ENCODE data around the gene TNFRSF12A.

DNA sequence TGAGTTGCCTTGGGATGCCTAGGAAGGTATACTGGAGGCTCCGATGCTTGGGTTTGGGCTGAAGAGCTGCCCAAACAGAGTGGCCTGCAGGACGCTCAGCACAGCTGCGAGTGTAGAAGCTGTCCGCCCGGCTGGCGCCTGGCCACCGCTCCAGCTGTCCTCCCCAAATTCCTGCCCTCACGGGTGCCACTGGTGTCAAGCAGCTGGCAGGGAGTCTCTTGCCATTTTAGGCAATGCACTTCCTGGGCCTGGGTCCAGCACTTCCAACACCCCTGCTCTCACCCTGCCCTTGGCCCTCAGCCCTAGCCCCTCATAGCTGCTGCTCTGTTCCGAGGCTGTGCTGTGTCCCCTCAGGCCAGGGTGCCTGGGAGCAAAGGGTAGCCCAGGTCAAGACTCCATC lies 34.7 kb upstream of the TNFRSF12A start:
- TF ChIP-seq, protein P1, sequence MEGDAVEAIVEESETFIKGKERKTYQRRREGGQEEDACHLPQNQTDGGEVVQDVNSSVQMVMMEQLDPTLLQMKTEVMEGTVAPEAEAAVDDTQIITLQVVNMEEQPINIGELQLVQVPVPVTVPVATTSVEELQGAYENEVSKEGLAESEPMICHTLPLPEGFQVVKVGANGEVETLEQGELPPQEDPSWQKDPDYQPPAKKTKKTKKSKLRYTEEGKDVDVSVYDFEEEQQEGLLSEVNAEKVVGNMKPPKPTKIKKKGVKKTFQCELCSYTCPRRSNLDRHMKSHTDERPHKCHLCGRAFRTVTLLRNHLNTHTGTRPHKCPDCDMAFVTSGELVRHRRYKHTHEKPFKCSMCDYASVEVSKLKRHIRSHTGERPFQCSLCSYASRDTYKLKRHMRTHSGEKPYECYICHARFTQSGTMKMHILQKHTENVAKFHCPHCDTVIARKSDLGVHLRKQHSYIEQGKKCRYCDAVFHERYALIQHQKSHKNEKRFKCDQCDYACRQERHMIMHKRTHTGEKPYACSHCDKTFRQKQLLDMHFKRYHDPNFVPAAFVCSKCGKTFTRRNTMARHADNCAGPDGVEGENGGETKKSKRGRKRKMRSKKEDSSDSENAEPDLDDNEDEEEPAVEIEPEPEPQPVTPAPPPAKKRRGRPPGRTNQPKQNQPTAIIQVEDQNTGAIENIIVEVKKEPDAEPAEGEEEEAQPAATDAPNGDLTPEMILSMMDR (tag by site-specific recombination; IDR thresholded peaks at IDR 0.05), result no peak
- TF ChIP-seq, protein P2, sequence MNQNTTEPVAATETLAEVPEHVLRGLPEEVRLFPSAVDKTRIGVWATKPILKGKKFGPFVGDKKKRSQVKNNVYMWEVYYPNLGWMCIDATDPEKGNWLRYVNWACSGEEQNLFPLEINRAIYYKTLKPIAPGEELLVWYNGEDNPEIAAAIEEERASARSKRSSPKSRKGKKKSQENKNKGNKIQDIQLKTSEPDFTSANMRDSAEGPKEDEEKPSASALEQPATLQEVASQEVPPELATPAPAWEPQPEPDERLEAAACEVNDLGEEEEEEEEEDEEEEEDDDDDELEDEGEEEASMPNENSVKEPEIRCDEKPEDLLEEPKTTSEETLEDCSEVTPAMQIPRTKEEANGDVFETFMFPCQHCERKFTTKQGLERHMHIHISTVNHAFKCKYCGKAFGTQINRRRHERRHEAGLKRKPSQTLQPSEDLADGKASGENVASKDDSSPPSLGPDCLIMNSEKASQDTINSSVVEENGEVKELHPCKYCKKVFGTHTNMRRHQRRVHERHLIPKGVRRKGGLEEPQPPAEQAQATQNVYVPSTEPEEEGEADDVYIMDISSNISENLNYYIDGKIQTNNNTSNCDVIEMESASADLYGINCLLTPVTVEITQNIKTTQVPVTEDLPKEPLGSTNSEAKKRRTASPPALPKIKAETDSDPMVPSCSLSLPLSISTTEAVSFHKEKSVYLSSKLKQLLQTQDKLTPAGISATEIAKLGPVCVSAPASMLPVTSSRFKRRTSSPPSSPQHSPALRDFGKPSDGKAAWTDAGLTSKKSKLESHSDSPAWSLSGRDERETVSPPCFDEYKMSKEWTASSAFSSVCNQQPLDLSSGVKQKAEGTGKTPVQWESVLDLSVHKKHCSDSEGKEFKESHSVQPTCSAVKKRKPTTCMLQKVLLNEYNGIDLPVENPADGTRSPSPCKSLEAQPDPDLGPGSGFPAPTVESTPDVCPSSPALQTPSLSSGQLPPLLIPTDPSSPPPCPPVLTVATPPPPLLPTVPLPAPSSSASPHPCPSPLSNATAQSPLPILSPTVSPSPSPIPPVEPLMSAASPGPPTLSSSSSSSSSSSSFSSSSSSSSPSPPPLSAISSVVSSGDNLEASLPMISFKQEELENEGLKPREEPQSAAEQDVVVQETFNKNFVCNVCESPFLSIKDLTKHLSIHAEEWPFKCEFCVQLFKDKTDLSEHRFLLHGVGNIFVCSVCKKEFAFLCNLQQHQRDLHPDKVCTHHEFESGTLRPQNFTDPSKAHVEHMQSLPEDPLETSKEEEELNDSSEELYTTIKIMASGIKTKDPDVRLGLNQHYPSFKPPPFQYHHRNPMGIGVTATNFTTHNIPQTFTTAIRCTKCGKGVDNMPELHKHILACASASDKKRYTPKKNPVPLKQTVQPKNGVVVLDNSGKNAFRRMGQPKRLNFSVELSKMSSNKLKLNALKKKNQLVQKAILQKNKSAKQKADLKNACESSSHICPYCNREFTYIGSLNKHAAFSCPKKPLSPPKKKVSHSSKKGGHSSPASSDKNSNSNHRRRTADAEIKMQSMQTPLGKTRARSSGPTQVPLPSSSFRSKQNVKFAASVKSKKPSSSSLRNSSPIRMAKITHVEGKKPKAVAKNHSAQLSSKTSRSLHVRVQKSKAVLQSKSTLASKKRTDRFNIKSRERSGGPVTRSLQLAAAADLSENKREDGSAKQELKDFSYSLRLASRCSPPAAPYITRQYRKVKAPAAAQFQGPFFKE (tag by site-specific recombination; IDR thresholded peaks at IDR 0.05; ENCODE audit: borderline replicate concordance), result no peak
- no peak for TF ChIP-seq TCF7L2 (IDR thresholded peaks at IDR 0.05; ENCODE audit: borderline replicate concordance, low read depth, low read length)
- TF ChIP-seq ZNF555 (tag by site-specific recombination; conservative IDR thresholded peaks at IDR 0.05), result no peak
- no peak for TF ChIP-seq ZNF830 (tag by site-specific recombination; IDR thresholded peaks at IDR 0.05; ENCODE audit: low read depth)
- no peak for TF ChIP-seq ZBTB20 (tag by site-specific recombination; IDR thresholded peaks at IDR 0.05)
- TF ChIP-seq, protein P3, sequence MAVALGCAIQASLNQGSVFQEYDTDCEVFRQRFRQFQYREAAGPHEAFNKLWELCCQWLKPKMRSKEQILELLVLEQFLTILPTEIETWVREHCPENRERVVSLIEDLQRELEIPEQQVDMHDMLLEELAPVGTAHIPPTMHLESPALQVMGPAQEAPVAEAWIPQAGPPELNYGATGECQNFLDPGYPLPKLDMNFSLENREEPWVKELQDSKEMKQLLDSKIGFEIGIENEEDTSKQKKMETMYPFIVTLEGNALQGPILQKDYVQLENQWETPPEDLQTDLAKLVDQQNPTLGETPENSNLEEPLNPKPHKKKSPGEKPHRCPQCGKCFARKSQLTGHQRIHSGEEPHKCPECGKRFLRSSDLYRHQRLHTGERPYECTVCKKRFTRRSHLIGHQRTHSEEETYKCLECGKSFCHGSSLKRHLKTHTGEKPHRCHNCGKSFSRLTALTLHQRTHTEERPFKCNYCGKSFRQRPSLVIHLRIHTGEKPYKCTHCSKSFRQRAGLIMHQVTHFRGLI (tag by site-specific recombination; IDR thresholded peaks at IDR 0.05), result no peak
- TF ChIP-seq ZNF777 (tag by site-specific recombination; IDR thresholded peaks at IDR 0.05; ENCODE audit: borderline replicate concordance), result no peak
- TF ChIP-seq ZNF629 (tag by site-specific recombination; IDR thresholded peaks at IDR 0.05), result no peak
- TF ChIP-seq ZNF174 (tag by site-specific recombination; IDR thresholded peaks at IDR 0.05), result no peak
- no peak for TF ChIP-seq WT1 (tag by site-specific recombination; IDR thresholded peaks at IDR 0.05)
